PC-9 (cell line): ENCODE results near the gene PCDHA5.

Source experiments
- EZH2 ChIP-seq: fragments of 200-600 bp; sonication (generic); IDR thresholded peaks from 2 replicates; pipeline ENCODE4 v1.8.0; 2017; ENCODE audit warnings: antibody characterized with exemption, low read depth
- TF ChIP-seq, protein P1 (sequence below): fragments of 200-600 bp; sonication (generic); conservative IDR thresholded peaks from 2 replicates; pipeline ENCODE4 v1.6.1; 2017; ENCODE audit warnings: mixed run types, antibody characterized with exemption, mild to moderate bottlenecking, moderate library complexity

DNA sequence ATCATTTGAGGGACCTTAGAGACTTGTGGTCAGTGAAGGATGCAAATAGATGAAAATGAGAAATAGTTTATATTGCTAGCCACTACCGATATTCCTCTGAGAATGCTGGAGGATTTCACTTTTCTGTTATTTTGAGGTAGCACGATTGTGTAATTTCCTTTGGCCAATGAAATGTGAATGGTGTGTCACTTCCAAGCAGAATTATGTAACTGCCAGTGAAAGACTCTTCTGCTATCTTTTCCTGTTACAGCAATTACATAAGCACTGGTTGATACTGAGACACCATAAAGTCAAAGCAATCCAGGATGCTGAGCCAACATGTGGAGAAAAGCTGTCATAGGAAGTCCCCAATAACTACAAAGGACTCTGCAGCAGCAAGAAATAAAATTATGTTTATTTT lies 30.3 kb upstream of the PCDHA5 start:
- no peak for TF ChIP-seq EZH2
- TF ChIP-seq, protein P1, sequence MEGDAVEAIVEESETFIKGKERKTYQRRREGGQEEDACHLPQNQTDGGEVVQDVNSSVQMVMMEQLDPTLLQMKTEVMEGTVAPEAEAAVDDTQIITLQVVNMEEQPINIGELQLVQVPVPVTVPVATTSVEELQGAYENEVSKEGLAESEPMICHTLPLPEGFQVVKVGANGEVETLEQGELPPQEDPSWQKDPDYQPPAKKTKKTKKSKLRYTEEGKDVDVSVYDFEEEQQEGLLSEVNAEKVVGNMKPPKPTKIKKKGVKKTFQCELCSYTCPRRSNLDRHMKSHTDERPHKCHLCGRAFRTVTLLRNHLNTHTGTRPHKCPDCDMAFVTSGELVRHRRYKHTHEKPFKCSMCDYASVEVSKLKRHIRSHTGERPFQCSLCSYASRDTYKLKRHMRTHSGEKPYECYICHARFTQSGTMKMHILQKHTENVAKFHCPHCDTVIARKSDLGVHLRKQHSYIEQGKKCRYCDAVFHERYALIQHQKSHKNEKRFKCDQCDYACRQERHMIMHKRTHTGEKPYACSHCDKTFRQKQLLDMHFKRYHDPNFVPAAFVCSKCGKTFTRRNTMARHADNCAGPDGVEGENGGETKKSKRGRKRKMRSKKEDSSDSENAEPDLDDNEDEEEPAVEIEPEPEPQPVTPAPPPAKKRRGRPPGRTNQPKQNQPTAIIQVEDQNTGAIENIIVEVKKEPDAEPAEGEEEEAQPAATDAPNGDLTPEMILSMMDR: no peak
